OCI-LY1 (cell line): ENCODE results near the gene USP19.

Experiments used
- EZH2 ChIP-seq: fragments of 200-600 bp; sonication (generic), shearing (Covaris generic); IDR thresholded peaks from 2 replicates; pipeline ENCODE4 v1.8.0; 2017; ENCODE audit warnings: borderline replicate concordance, mixed run types, mild to moderate bottlenecking, antibody characterized with exemption, low read length, moderate library complexity, mixed read lengths
- TF ChIP-seq, protein P1 (sequence below): fragments of 200-600 bp; sonication (generic), shearing (Covaris generic); IDR thresholded peaks from 2 replicates; pipeline ENCODE4 v1.5.1; 2017; ENCODE audit warnings: mild to moderate bottlenecking, antibody characterized with exemption, low read length, moderate library complexity, mixed read lengths

DNA sequence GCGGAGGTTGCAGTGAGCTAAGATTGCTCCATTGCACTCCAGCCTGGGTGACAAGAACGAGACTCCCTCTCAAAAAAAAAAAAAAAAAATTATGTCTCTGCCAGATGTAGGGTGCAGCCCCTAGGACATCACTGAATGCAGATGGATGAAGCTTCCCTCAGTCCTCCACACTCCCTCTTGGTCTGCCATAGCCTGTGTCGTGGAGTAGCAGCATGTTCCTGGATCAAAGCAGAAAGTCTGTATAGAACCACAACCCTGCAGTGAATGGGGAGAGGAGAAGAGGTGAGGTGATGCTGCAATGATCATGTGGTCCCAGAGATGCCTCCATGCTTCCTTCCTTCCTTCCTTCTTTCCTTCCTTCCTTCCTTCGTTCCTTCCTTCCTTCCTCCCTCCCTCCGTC, 27.5 kb upstream of the USP19 start:
- TF ChIP-seq, protein P1, sequence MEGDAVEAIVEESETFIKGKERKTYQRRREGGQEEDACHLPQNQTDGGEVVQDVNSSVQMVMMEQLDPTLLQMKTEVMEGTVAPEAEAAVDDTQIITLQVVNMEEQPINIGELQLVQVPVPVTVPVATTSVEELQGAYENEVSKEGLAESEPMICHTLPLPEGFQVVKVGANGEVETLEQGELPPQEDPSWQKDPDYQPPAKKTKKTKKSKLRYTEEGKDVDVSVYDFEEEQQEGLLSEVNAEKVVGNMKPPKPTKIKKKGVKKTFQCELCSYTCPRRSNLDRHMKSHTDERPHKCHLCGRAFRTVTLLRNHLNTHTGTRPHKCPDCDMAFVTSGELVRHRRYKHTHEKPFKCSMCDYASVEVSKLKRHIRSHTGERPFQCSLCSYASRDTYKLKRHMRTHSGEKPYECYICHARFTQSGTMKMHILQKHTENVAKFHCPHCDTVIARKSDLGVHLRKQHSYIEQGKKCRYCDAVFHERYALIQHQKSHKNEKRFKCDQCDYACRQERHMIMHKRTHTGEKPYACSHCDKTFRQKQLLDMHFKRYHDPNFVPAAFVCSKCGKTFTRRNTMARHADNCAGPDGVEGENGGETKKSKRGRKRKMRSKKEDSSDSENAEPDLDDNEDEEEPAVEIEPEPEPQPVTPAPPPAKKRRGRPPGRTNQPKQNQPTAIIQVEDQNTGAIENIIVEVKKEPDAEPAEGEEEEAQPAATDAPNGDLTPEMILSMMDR = no peak
- TF ChIP-seq EZH2 = no peak
